CD4-positive, alpha-beta memory T cell (primary cell): ENCODE data around the gene DLG5. TPM values are rescaled to one million over a fixed set of nuclear protein-coding genes. Genes with fewer than 3 reads are reported as not detected.

Experiments used
- CTCF ChIA-PET: fragments of 350-600 bp; sonication (Branson Sonifier 250); formaldehyde crosslinking; loops from one replicate; lab custom pipeline; 2021; ENCODE audit warnings: inconsistent platforms; ENCODE audit not compliant: partially characterized antibody; lab: Charles Lee
- POLR2A ChIA-PET: fragments of 350-600 bp; sonication (Branson Sonifier 250); formaldehyde crosslinking; loops from one replicate; lab custom pipeline; 2021; ENCODE audit not compliant: partially characterized antibody; lab: Charles Lee
- DNase-seq, 5 donors: peaks; one replicate each; pipeline versions ENCODE4 v3.0.0 to v3.0.0-alpha.2; 2020 to 2022; ENCODE audit warnings: mixed read lengths in 1 of 5
- H3K27ac ChIP-seq: one replicate; pipeline ENCODE4 v1.7.0; 2013; ENCODE audit warnings: low read depth, low read length
- H3K27me3 ChIP-seq: 2 replicates; pipeline ENCODE4 v1.7.0; 2013; ENCODE audit warnings: mild to moderate bottlenecking, low read length, moderate library complexity; ENCODE audit not compliant: insufficient read depth
- H3K36me3 ChIP-seq: 2 replicates; pipeline ENCODE4 v1.7.0; 2013; ENCODE audit warnings: mild to moderate bottlenecking, low read length, moderate library complexity; ENCODE audit not compliant: insufficient read depth
- H3K4me1 ChIP-seq: 2 replicates; pipeline ENCODE4 v1.7.0; 2013; ENCODE audit warnings: mild to moderate bottlenecking, low read length, moderate library complexity; ENCODE audit not compliant: insufficient read depth
- H3K4me3 ChIP-seq, 2 donors: one replicate each; pipeline ENCODE4 v1.7.0; 2013; ENCODE audit warnings: low read length in 2 of 2, mild to moderate bottlenecking in 1 of 2
- H3K9me3 ChIP-seq, 2 donors: one replicate each; pipeline ENCODE4 v1.7.0; 2013; ENCODE audit warnings: low read length in 2 of 2, control low read depth in 1 of 2; ENCODE audit not compliant: control insufficient read depth in 1 of 2
- H3K27ac Mint-ChIP-seq, 7 donors: one replicate each; pipeline ENCODE4 v1.8.0; 2020 to 2021; ENCODE audit warnings: mixed read lengths in 7 of 7, mild to moderate bottlenecking in 6 of 7, inconsistent platforms in 3 of 7, moderate library complexity in 3 of 7
- H3K27me3 Mint-ChIP-seq, 2 donors: one replicate each; pipeline ENCODE4 v1.8.0; 2020 to 2021; ENCODE audit warnings: mixed read lengths in 2 of 2
- H3K36me3 Mint-ChIP-seq, 2 donors: one replicate each; pipeline ENCODE4 v1.8.0; 2020 to 2021; ENCODE audit warnings: mixed read lengths in 2 of 2, inconsistent platforms in 1 of 2, mild to moderate bottlenecking in 1 of 2
- H3K4me1 Mint-ChIP-seq, 4 donors: one replicate each; pipeline ENCODE4 v1.8.0; 2020 to 2021; ENCODE audit warnings: mixed read lengths in 4 of 4, mild to moderate bottlenecking in 1 of 4
- H3K4me3 Mint-ChIP-seq, 8 donors: one replicate each; pipeline ENCODE4 v1.8.0; 2020 to 2021; ENCODE audit warnings: mixed read lengths in 8 of 8, mild to moderate bottlenecking in 7 of 8, moderate library complexity in 6 of 8, inconsistent platforms in 3 of 8
- H3K9me3 Mint-ChIP-seq, 8 donors: one replicate each; pipeline ENCODE4 v1.8.0; 2020 to 2021; ENCODE audit warnings: mixed read lengths in 8 of 8, mild to moderate bottlenecking in 5 of 8, inconsistent platforms in 3 of 8, moderate library complexity in 1 of 8
- intact Hi-C: fragments of 100-400 bp; cut with micrococcal nuclease; formaldehyde crosslinking; loops from one replicate; pipeline ENCODE4 v1.15.1; 2023
- polyA plus RNA-seq, 2 donors: library from polyadenylated mRNA; unstranded; fragments of 300-500 nt; fragmentation: Illumina TruSeq; gene quantifications; one replicate each; pipeline ENCODE4 v1.2.3, GENCODE V29; 2021
- total RNA-seq, 2 experiments: library from RNA; stranded (reverse); gene quantifications; one replicate each; pipeline ENCODE4 v1.2.3, GENCODE V29; 2021

Gene DLG5
- total and polyA plus RNA-seq, 4 experiments from 2014 or later: 0.13 to 3.2 (median 2.7) TPM; not detected in 1

GRCh38 chr10:77905086-77905748 is 21.3 kb downstream of the DLG5 start:
- Histone ChIP-seq H3K4me1 (no peaks in the 10 kb centered on the region), H3K27me3 (no peaks in the 10 kb centered on the region), H3K27ac (no peak overlapping the region), H3K36me3 (no peaks in the 10 kb centered on the region), H3K9me3 (no peaks in the 10 kb centered on the region), H3K4me3 (no peak overlapping the region)
- H3K27ac Mint-ChIP-seq: no peak overlapping the region
- no peaks in the 10 kb centered on the region for H3K9me3 Mint-ChIP-seq
- H3K27me3 Mint-ChIP-seq: peaks cover 3% of the 10 kb centered on the region in 2 donors
- H3K36me3 Mint-ChIP-seq: no peaks in the 10 kb centered on the region
- H3K4me3 Mint-ChIP-seq: no peak overlapping the region
- ChIA-PET POLR2A (no interaction called here), CTCF (no interaction called here)
- H3K4me1 Mint-ChIP-seq: no peaks in the 10 kb centered on the region
- no peak for DNase-seq
- intact Hi-C loops: no loop called here

- H3K9me3 Mint-ChIP-seq: no peaks in the 10 kb centered on the region
- Histone ChIP-seq H3K27me3 (no peaks in the 10 kb centered on the region), H3K4me3 (no peak overlapping the region), H3K9me3 (no peaks in the 10 kb centered on the region), H3K4me1 (no peaks in the 10 kb centered on the region), H3K27ac (no peak overlapping the region), H3K36me3 (no peaks in the 10 kb centered on the region)
- H3K4me3 Mint-ChIP-seq: no peak overlapping the region
- H3K27me3 Mint-ChIP-seq: peaks cover 0 to 3% of the 10 kb centered on the region in 2 donors
- ChIA-PET POLR2A (no interaction called here), CTCF (interaction anchor here (0.8 kb wide), 1 partner anchor 10 kb away, joined by 3 read pairs; no protein-coding TSS in a partner anchor)
- peak overlapping the region in 1 of 7 donors; percentile 8 for H3K27ac Mint-ChIP-seq
- DNase-seq: no peak
- intact Hi-C loops: no loop called here
- no peaks in the 10 kb centered on the region for H3K36me3 Mint-ChIP-seq
- no peaks in the 10 kb centered on the region for H3K4me1 Mint-ChIP-seq
Observed at GRCh38 chr10:77904100-77904840, 22.3 kb downstream of the DLG5 start.

GRCh38 chr10:77902159-77902558 is 24.4 kb downstream of the DLG5 start:
- H3K9me3 Mint-ChIP-seq: no peaks in the 10 kb centered on the region
- ChIA-PET POLR2A (no interaction called here), CTCF (no interaction called here)

GRCh38 chr10:77901743-77902142 is 24.8 kb downstream of the DLG5 start:
- intact Hi-C loops: no loop called here
- Histone ChIP-seq H3K4me3 (no peak overlapping the region), H3K9me3 (no peaks in the 10 kb centered on the region), H3K4me1 (no peaks in the 10 kb centered on the region), H3K27me3 (no peaks in the 10 kb centered on the region), H3K27ac (no peak overlapping the region), H3K36me3 (no peaks in the 10 kb centered on the region)
- no peak for DNase-seq
- Mint-ChIP-seq H3K4me3 (no peak overlapping the region), H3K27me3 (no peaks in the 10 kb centered on the region), H3K36me3 (no peaks in the 10 kb centered on the region), H3K4me1 (no peaks in the 10 kb centered on the region), H3K9me3 (no peaks in the 10 kb centered on the region), H3K27ac (no peak overlapping the region)
- ChIA-PET CTCF (no interaction called here), POLR2A (no interaction called here)

More at GRCh38 chr10:77902159-77902558, 24.4 kb downstream of the DLG5 start:
- no peaks in the 10 kb centered on the region for H3K36me3 Mint-ChIP-seq
- Histone ChIP-seq H3K4me3 (no peak overlapping the region), H3K9me3 (no peaks in the 10 kb centered on the region), H3K36me3 (no peaks in the 10 kb centered on the region), H3K27me3 (no peaks in the 10 kb centered on the region), H3K27ac (no peak overlapping the region), H3K4me1 (no peaks in the 10 kb centered on the region)
- no peaks in the 10 kb centered on the region for H3K27me3 Mint-ChIP-seq
- no peak for DNase-seq
- intact Hi-C loops: no loop called here
- no peak overlapping the region for H3K27ac Mint-ChIP-seq
- H3K4me3 Mint-ChIP-seq: no peak overlapping the region
- H3K4me1 Mint-ChIP-seq: no peaks in the 10 kb centered on the region

GRCh38 chr10:77899690-77900089 is 26.9 kb downstream of the DLG5 start:
- intact Hi-C loops: no loop called here
- Mint-ChIP-seq H3K4me1 (no peaks in the 10 kb centered on the region), H3K27me3 (peaks cover 0 to 2% of the 10 kb centered on the region in 2 donors), H3K4me3 (no peak overlapping the region), H3K27ac (no peak overlapping the region), H3K9me3 (no peaks in the 10 kb centered on the region), H3K36me3 (no peaks in the 10 kb centered on the region)
- H3K27me3 ChIP-seq: no peaks in the 10 kb centered on the region
- no peaks in the 10 kb centered on the region for H3K4me1 ChIP-seq
- ChIA-PET CTCF (no interaction called here), POLR2A (no interaction called here)
- H3K4me3 ChIP-seq: no peak overlapping the region
- no peak for DNase-seq
- no peak overlapping the region for H3K27ac ChIP-seq
- H3K36me3 ChIP-seq: no peaks in the 10 kb centered on the region
- H3K9me3 ChIP-seq: no peaks in the 10 kb centered on the region

GRCh38 chr10:77899080-77899477 is 27.5 kb downstream of the DLG5 start:
- Mint-ChIP-seq H3K9me3 (no peaks in the 10 kb centered on the region), H3K27me3 (peaks cover 0 to 2% of the 10 kb centered on the region in 2 donors), H3K36me3 (no peaks in the 10 kb centered on the region), H3K4me1 (no peaks in the 10 kb centered on the region), H3K4me3 (no peak overlapping the region), H3K27ac (no peak overlapping the region)
- H3K27ac ChIP-seq: no peak overlapping the region
- H3K27me3 ChIP-seq: no peaks in the 10 kb centered on the region
- no peaks in the 10 kb centered on the region for H3K36me3 ChIP-seq
- CTCF ChIA-PET: no interaction called here
- H3K9me3 ChIP-seq: no peaks in the 10 kb centered on the region
- no peaks in the 10 kb centered on the region for H3K4me1 ChIP-seq
- no peak overlapping the region for H3K4me3 ChIP-seq
- POLR2A ChIA-PET: no interaction called here
- no peak for DNase-seq
- intact Hi-C loops: no loop called here

- H3K36me3 ChIP-seq: no peaks in the 10 kb centered on the region
- H3K27me3 ChIP-seq: no peaks in the 10 kb centered on the region
- H3K4me1 Mint-ChIP-seq: no peaks in the 10 kb centered on the region
- no peak for DNase-seq
- peaks cover 0 to 2% of the 10 kb centered on the region in 2 donors for H3K27me3 Mint-ChIP-seq
- no peak overlapping the region for H3K27ac ChIP-seq
- ChIA-PET CTCF (no interaction called here), POLR2A (no interaction called here)
- no peaks in the 10 kb centered on the region for H3K36me3 Mint-ChIP-seq
- peak overlapping the region in 1 of 7 donors; percentile 77 for H3K27ac Mint-ChIP-seq
- H3K9me3 ChIP-seq: no peaks in the 10 kb centered on the region
- H3K4me3 ChIP-seq: no peak overlapping the region
- no peaks in the 10 kb centered on the region for H3K4me1 ChIP-seq
- no peaks in the 10 kb centered on the region for H3K9me3 Mint-ChIP-seq
- intact Hi-C loops: no loop called here
- no peak overlapping the region for H3K4me3 Mint-ChIP-seq
Observed at GRCh38 chr10:77898323-77899079, 28.1 kb downstream of the DLG5 start.
